SH-SY5Y (cell line): ENCODE results near the gene PCBP4.

ENCODE experiments used
- GATA2 ChIP-seq: IDR thresholded peaks from 2 replicates; pipeline ENCODE4 v1.6.1; 2011; ENCODE audit warnings: mild to moderate bottlenecking, low read depth, low read length
- GATA3 ChIP-seq: IDR thresholded peaks from 2 replicates; pipeline ENCODE4 v1.6.1; 2011; ENCODE audit warnings: low read depth, mild to moderate bottlenecking, low read length, moderate library complexity

PCBP4 gene

GRCh38 chr3:51908026-51908425 lies 59.2 kb downstream of the PCBP4 start:
- TF ChIP-seq GATA3: no peak
- no peak for TF ChIP-seq GATA2
